NB4 (cell line): ENCODE data around the gene DYNLL2.

Experiments used
- MYC ChIP-seq: IDR thresholded peaks from 2 replicates; pipeline ENCODE4 v1.6.1; 2011; ENCODE audit warnings: low read depth, low read length
- POLR2A ChIP-seq: IDR thresholded peaks from 2 replicates; pipeline ENCODE4 v1.6.1; 2011; ENCODE audit warnings: mild to moderate bottlenecking; ENCODE audit not compliant: insufficient read length; ENCODE audit errors: extremely low read depth
- TF ChIP-seq, protein P1 (sequence below): IDR thresholded peaks from one replicate; pipeline ENCODE4 v1.5.1; 2012; ENCODE audit warnings: low read depth, low read length
- TF ChIP-seq, protein P2 (sequence below): IDR thresholded peaks from 2 replicates; pipeline ENCODE4 v1.6.1; 2011; ENCODE audit warnings: low read depth, low read length

GRCh38 chr17:58109197-58109596 lies 26.0 kb downstream of the DYNLL2 start:
- TF ChIP-seq, protein P1, sequence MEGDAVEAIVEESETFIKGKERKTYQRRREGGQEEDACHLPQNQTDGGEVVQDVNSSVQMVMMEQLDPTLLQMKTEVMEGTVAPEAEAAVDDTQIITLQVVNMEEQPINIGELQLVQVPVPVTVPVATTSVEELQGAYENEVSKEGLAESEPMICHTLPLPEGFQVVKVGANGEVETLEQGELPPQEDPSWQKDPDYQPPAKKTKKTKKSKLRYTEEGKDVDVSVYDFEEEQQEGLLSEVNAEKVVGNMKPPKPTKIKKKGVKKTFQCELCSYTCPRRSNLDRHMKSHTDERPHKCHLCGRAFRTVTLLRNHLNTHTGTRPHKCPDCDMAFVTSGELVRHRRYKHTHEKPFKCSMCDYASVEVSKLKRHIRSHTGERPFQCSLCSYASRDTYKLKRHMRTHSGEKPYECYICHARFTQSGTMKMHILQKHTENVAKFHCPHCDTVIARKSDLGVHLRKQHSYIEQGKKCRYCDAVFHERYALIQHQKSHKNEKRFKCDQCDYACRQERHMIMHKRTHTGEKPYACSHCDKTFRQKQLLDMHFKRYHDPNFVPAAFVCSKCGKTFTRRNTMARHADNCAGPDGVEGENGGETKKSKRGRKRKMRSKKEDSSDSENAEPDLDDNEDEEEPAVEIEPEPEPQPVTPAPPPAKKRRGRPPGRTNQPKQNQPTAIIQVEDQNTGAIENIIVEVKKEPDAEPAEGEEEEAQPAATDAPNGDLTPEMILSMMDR: no peak
- no peak for TF ChIP-seq POLR2A
- TF ChIP-seq, protein P2, sequence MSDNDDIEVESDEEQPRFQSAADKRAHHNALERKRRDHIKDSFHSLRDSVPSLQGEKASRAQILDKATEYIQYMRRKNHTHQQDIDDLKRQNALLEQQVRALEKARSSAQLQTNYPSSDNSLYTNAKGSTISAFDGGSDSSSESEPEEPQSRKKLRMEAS: no peak
- TF ChIP-seq MYC: no peak
